Natural killer cell (primary cell): ENCODE results near the gene SCG5. TPM values are rescaled to one million over a fixed set of nuclear protein-coding genes. Genes with fewer than 3 reads are reported as not detected.

Source experiments
- ATAC-seq, 3 donors: fragments of 150-1000 bp in 2 of 3; fragments of 200-7000 bp in 1 of 3; cut with Tn5 transposase; 1 replicate in 1 of 3; 2 replicates in 2 of 3; pipeline ENCODE4 v1.10.0; 2021; ENCODE audit warnings: mild to moderate bottlenecking in 2 of 3, moderate library complexity in 2 of 3
- DNase-seq, 2 donors: peaks; one replicate each; pipeline versions ENCODE4 v3.0.0 to v3.0.0-alpha.2; 2013 to 2021; ENCODE audit warnings: mixed read lengths in 1 of 2
- H3K27ac ChIP-seq: one replicate; pipeline ENCODE4 v1.5.1; 2013; ENCODE audit warnings: mild to moderate bottlenecking, low read length
- H3K27me3 ChIP-seq: one replicate; pipeline ENCODE4 v1.6.1; 2013; ENCODE audit warnings: low read length; ENCODE audit not compliant: control insufficient read depth, insufficient read depth
- H3K36me3 ChIP-seq: one replicate; pipeline ENCODE4 v1.6.1; 2013; ENCODE audit warnings: low read length; ENCODE audit not compliant: control insufficient read depth, insufficient read depth
- H3K4me1 ChIP-seq: one replicate; pipeline ENCODE4 v1.6.1; 2013; ENCODE audit warnings: low read length; ENCODE audit not compliant: control insufficient read depth, insufficient read depth
- H3K4me3 ChIP-seq: one replicate; pipeline ENCODE4 v1.5.1; 2013; ENCODE audit warnings: low read length
- H3K9me3 ChIP-seq: one replicate; pipeline ENCODE4 v1.6.1; 2013; ENCODE audit warnings: low read length; ENCODE audit not compliant: control insufficient read depth, insufficient read depth
- H3K27ac Mint-ChIP-seq, 2 donors: one replicate each; pipeline ENCODE4 v1.8.0; 2022; ENCODE audit warnings: mild to moderate bottlenecking in 2 of 2, mixed read lengths in 2 of 2, moderate library complexity in 1 of 2
- H3K27me3 Mint-ChIP-seq, 2 donors: one replicate each; pipeline ENCODE4 v1.8.0; 2022; ENCODE audit warnings: low read depth in 2 of 2, mixed read lengths in 2 of 2
- H3K36me3 Mint-ChIP-seq: one replicate; pipeline ENCODE4 v1.8.0; 2022; ENCODE audit warnings: mixed read lengths
- H3K4me1 Mint-ChIP-seq, 2 donors: one replicate each; pipeline ENCODE4 v1.8.0; 2022; ENCODE audit warnings: mixed read lengths in 2 of 2
- H3K4me3 Mint-ChIP-seq: one replicate; pipeline ENCODE4 v1.8.0; 2022; ENCODE audit warnings: mild to moderate bottlenecking, moderate library complexity, mixed read lengths
- H3K9me3 Mint-ChIP-seq, 2 donors: one replicate each; pipeline ENCODE4 v1.8.0; 2022; ENCODE audit warnings: mixed read lengths in 2 of 2
- CTCF ChIP-seq: fragments of 200-600 bp; IDR thresholded peaks from one replicate; pipeline ENCODE4 v1.8.0; 2022; ENCODE audit warnings: antibody characterized with exemption
- WGBS: methylation state at CpG from one replicate; pipeline ENCODE4 v1.1.7; 2013; ENCODE audit warnings: missing lambda C conversion rate; ENCODE audit not compliant: insufficient coverage; 5-methylcytosine and 5-hydroxymethylcytosine counted together
- intact Hi-C: fragments of 100-400 bp; cut with micrococcal nuclease; formaldehyde crosslinking; loops from one replicate; pipeline ENCODE4 v1.14.2; 2022
- total RNA-seq, 4 donors: library from RNA; stranded (reverse); fragments of 120-200 nt in 1 of 4; gene quantifications; one replicate each; pipeline versions ENCODE4 v1.2.3 to v1.2.4, GENCODE V29; 2013 to 2022

Gene SCG5
- total RNA-seq, 3 donors from 2014 or later (not counting 1 experiment from before 2014, with no cell fraction given), result not detected

- ATAC-seq, result no peak
- Histone ChIP-seq H3K27me3 (no peaks in the 10 kb centered on the region), H3K4me1 (no peaks in the 10 kb centered on the region), H3K4me3 (no peak overlapping the region), H3K27ac (no peak overlapping the region), H3K9me3 (no peaks in the 10 kb centered on the region), H3K36me3 (no peaks in the 10 kb centered on the region)
- no peaks in the 10 kb centered on the region for H3K36me3 Mint-ChIP-seq
- 85% methylated on average over 14 of the region's 14 CpGs for WGBS
- no peak for DNase-seq
- TF ChIP-seq CTCF, result no peak
- H3K4me3 Mint-ChIP-seq, result no peak overlapping the region
- H3K4me1 Mint-ChIP-seq, result no peaks in the 10 kb centered on the region
- no peaks in the 10 kb centered on the region for H3K9me3 Mint-ChIP-seq
- peaks cover 9 to 37% of the 10 kb centered on the region in 2 donors for H3K27me3 Mint-ChIP-seq
- intact Hi-C loops, result no loop called here
- no peak overlapping the region for H3K27ac Mint-ChIP-seq
Measured at GRCh38 chr15:32700501-32701150, 59.1 kb downstream of the SCG5 start.

DNA sequence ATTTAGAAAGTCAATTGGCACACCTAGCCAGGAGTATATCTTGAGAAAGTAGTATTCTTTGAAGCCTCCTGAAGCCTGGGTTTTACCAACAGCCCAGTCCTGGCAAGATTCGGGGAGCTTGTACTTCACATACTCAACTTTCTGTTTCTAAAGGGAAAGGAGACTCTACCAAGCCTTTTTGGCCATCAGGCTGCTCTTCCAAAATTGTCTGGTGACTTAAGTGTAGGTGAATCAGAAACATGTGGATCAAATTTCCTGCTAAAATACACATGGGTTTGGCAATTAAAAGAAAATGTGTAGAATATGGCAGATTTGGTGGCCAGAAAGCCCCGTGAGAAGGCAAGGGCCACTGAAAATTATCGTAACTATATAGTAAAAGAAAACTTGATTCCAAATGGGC, 60.4 kb downstream of the SCG5 start:
- H3K27me3 ChIP-seq, result no peaks in the 10 kb centered on the region
- H3K27me3 Mint-ChIP-seq, result peaks cover 11 to 46% of the 10 kb centered on the region in 2 donors
- no peaks in the 10 kb centered on the region for H3K36me3 Mint-ChIP-seq
- no peaks in the 10 kb centered on the region for H3K9me3 ChIP-seq
- H3K4me3 Mint-ChIP-seq, result no peak overlapping the region
- H3K27ac ChIP-seq, result no peak overlapping the region
- no peaks in the 10 kb centered on the region for H3K9me3 Mint-ChIP-seq
- no peak overlapping the region for H3K4me3 ChIP-seq
- DNase-seq, result no peak
- H3K36me3 ChIP-seq, result no peaks in the 10 kb centered on the region
- intact Hi-C loops, result no loop called here
- no peak overlapping the region for H3K27ac Mint-ChIP-seq
- TF ChIP-seq CTCF, result no peak
- H3K4me1 Mint-ChIP-seq, result no peaks in the 10 kb centered on the region
- no peaks in the 10 kb centered on the region for H3K4me1 ChIP-seq
- 67% methylated on average over 3 of the region's 3 CpGs for WGBS
- ATAC-seq, result no peak

DNA sequence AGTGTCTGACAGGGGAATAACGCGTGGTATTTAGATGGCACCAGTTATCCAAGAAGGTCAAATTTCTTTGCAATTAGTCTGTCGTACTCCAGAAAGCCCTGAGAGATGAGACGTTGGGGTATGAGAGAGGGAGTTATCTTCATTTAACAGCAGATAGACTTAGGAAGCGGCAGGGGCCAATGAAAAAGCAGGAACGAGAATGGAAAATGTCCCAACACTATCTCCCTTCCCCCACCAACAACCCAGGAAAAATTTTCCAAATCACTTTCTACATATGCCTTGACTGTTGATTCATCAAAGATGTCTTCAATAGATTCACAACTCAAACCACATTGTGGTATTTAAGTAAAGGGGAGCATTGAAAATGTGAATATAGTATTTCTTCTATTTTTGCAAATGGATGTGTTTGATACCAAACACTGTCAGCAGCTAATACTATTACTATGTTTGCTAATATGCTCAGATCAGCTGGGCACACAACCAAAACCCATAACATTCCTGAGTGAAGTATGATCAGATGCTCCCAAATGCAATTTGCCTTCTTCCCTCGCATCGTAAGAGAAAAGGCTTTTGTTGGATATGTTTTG, 63.0 kb downstream of the SCG5 start:
- no peak overlapping the region for H3K4me3 Mint-ChIP-seq
- no peak for TF ChIP-seq CTCF
- DNase-seq, result no peak
- H3K27ac ChIP-seq, result no peak overlapping the region
- no peak for ATAC-seq
- intact Hi-C loops, result no loop called here
- H3K9me3 ChIP-seq, result no peaks in the 10 kb centered on the region
- 93% methylated on average over 8 of the region's 8 CpGs for WGBS
- no peak overlapping the region for H3K27ac Mint-ChIP-seq
- no peaks in the 10 kb centered on the region for H3K36me3 Mint-ChIP-seq
- no peaks in the 10 kb centered on the region for H3K27me3 ChIP-seq
- H3K9me3 Mint-ChIP-seq, result no peaks in the 10 kb centered on the region
- no peaks in the 10 kb centered on the region for H3K4me1 Mint-ChIP-seq
- H3K27me3 Mint-ChIP-seq, result peaks cover 18 to 53% of the 10 kb centered on the region in 2 donors
- H3K36me3 ChIP-seq, result no peaks in the 10 kb centered on the region
- no peak overlapping the region for H3K4me3 ChIP-seq
- no peaks in the 10 kb centered on the region for H3K4me1 ChIP-seq

DNA sequence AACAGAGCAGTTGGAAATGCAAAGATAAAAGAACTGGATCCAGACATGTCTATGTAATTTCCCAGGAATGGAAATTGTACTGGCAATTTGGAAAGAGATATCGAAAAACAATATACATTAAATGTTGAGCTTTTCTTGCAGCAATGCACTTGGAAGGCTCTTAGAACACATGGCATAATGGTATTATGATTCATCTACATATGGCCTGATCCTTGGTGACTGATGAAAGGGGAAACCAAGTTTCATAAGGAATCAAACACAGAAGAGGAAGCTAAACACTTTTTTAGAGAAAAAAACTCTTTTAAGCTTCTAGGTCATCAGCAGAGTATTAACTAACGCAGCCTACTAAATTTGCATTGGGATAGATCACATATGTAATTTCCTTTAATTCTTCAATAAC, 63.9 kb downstream of the SCG5 start:
- H3K27ac ChIP-seq, result no peak overlapping the region
- no peak overlapping the region for H3K4me3 Mint-ChIP-seq
- H3K4me3 ChIP-seq, result no peak overlapping the region
- WGBS, result 100% methylated on average over 1 of the region's 2 CpGs
- H3K36me3 ChIP-seq, result no peaks in the 10 kb centered on the region
- no peaks in the 10 kb centered on the region for H3K36me3 Mint-ChIP-seq
- ATAC-seq (no peak), DNase-seq (no peak)
- peaks cover 18 to 53% of the 10 kb centered on the region in 2 donors for H3K27me3 Mint-ChIP-seq
- no peaks in the 10 kb centered on the region for H3K9me3 Mint-ChIP-seq
- intact Hi-C loops, result no loop called here
- no peaks in the 10 kb centered on the region for H3K4me1 ChIP-seq
- H3K9me3 ChIP-seq, result no peaks in the 10 kb centered on the region
- no peaks in the 10 kb centered on the region for H3K27me3 ChIP-seq
- H3K27ac Mint-ChIP-seq, result no peak overlapping the region
- no peaks in the 10 kb centered on the region for H3K4me1 Mint-ChIP-seq
- TF ChIP-seq CTCF, result no peak
